NCI-H1417 (cell line): ENCODE measurements around the gene LRBA.

ENCODE experiments used
- DNase-seq, 3 experiments: peaks; one replicate each; lab custom pipeline; 2025; lab: John Stamatoyannopoulos, UW

LRBA gene

DNA sequence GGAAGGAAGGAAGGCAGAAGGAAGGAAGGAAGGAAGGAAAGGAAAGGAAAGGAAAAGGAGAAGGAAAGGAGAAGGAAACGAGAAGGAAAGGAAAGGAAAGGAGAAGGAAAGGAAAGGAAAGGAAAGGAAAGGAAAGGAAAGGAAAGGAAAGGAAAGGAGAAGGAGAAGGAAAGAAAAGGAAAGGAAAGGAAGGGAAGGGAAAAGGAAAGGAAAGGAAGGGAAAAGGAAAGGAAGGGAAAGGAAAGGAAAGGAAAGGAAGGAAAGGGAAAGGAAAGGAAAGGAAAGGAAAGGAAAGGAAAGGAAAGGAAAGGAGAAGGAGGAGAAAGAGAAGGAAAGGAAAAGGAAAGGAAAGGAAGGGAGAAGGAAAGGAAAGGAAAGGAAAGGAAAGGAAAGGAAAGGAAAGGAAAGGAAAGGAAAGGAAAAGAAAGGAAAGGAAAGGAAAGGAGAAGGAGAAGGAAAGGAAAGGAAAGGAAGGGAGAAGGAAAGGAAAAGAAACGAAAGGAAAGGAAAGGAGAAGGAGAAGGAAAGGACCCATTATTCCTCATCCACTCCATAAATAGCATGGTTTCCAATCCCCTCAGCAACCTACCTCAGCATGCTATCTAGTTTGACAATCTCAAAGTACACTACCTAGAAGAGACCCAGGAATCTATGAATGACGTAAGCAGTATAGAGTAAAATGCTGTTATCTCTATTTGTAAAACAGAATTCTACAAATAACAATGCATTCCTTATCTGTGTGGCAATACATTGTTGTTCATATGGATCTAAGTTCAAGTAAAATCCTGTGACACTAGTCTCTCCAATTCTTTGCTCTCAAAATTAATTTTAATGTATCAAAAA is 209.7 kb downstream of the LRBA start:
- no peak for DNase-seq

DNA sequence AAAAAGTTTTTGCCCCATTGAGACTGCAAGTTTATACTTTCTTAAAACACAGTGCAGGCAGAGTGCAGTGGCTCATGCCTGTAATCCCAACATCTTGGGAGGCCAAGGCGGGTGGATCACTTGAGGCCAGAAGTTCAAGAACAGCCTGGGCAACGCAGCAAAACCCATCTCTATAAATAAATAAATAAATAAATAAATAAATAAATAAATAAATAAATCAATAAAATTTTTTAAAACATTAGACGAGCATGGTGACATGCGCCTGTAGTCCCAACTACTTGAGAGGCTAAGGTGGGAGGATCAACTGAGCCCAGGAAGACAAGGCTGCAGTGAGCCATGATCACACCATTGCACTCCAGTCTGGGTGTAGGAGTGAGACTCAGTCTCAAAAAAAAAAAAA is 213.3 kb downstream of the LRBA start:
- DNase-seq, result no peak

DNA sequence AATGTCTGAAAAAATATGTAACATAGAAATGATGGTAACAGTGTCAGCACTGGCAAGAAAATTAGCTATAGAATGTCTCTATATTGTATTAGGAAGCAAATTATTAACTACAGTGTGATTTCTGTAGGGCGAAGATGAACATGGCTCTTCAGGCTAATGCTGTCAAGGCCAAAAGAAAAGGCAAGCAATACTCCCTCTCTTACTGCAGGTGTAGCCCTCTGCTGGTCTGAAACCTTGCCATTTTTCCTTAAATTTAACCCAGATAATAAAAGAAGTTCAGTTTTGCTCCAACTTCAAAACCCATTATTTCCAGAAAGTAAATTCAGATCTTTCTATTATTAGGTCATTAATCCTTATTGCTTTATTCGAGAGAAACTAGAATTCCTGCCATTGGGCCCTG is 215.9 kb downstream of the LRBA start:
- no peak for DNase-seq

DNA sequence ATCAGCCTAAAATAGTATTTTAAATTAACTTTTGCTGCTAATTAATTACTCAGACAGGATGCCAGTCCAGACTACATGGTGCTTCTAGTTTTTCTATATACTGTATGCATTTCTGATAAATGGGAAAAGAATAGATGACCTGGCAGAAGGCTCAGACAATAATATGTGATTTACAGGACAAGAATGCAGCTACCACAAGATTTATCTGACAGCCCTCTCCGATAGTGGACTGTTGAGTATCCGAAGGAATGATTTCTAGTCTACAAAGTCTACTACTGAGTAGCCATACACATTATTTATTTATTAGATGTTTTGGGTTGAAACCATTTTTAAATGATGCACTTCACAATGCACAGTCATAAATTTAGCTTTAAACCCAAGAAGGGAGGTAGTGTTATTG is 220.4 kb downstream of the LRBA start:
- no peak for DNase-seq

DNA sequence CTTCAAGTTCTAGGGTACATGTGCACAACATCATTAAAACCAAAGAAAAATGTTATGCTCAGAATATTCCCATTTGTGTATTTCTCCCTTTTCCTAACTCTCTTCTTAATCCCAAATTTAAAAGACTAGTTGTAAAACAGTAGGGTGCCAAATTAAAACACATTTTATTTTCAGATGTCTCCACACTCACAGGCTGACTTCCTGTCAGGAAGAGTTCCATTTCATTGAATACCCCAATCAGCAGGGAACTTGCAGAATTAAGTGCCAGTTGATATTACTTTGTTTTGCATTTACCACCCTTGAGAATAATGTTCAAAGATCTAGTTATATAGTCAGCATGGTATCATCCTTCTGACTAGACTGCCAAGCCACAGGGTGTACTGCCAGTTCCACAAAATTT is 225.2 kb downstream of the LRBA start:
- DNase-seq, result peak in 1 of 3 experiments; percentile 39

DNA sequence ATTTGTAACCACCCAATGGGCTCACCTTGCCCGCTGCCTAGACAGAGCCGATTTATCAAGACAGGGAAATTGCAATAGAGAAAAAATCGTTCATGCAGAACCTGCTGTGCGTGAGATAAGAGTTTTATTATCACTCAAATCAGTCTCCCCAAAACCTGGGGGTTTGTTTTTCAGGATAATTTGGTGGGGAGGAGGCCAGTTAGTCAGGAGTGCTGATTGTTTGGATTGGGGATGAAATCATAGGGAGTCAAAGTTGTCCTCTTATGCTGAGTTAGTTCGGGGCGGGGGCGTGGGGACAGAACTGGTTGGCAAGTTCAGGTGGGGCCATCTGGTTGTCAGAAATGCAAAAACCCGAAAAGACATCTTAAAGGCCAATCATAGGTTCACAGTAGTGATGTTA is 230.1 kb downstream of the LRBA start:
- no peak for DNase-seq

DNA sequence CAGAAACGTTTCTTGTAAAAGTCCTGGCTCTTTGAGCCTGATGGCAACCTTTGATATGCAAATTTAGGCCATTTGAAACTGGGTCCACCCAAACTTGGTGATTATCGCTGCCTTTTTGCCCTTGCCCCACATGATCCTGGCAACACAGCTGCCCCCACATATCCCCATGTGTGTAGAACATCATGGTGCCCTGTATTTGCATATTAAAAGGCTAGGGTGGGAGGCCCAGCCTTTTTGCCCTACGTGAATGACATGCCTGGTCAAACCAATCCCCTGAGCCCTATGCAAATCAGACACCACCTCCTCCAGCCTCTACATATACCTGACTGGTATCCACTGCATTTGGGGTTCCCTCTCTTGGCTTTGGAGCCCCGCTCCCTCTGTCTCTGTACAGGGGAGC is 230.8 kb downstream of the LRBA start:
- no peak for DNase-seq

DNA sequence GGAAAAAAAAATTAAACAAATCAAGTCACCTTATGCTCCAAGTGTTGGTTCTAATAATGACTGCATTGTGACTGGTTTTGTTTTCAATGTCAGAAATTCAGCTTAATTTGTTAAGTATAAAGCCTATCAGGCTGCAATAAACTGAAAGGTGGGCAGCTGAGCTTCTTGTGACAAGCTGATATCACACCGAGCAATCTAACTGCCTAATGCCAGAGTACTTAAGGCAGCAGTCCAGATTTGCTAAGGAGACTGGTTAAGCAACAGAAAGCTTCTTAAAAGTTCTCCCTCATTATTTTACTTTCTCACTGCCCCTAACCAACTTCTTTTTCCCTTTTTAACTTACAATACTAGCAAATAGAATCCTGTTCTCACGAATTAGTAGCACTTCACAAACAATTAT is 232.2 kb downstream of the LRBA start:
- DNase-seq, result no peak

DNA sequence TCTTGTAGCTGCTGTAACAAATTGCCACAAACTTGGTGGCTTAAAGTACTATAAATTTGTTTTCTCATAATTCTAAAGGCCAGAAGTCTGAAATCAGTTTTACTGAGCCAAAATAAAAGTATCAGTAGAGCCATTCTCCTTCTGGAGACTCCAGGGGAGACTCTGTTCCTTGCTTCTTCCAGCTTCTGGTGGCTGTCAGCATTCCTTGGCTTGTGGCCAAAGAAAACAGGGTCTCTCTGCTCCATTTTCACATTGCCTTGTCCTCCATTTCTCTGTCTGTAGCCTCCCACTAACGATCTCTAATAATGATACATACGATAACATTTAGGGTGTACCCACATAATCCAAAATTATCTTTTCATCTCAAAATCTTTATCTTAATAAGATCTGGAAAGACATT is 232.8 kb downstream of the LRBA start:
- peak in 1 of 3 experiments; percentile 24 for DNase-seq

DNA sequence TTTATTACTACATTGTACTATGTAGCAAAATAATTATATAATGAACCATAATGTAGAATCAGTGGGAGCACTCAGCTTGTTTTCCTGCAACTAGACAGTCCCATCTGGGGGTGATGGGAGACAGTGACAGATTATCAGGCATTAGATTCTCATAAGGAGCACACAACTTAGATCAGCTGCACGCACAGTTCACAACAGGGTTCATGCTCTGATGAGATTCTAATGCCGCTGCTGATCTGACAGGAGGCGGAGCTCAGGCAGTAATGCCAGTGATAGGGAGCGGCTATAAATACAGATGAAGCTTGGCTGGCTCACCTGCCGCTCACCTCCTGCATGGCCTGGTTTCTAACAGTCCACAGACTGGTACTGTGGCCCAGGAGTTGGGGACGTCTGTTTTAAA is 233.9 kb downstream of the LRBA start:
- peak in 1 of 3 experiments; percentile 3 for DNase-seq

DNA sequence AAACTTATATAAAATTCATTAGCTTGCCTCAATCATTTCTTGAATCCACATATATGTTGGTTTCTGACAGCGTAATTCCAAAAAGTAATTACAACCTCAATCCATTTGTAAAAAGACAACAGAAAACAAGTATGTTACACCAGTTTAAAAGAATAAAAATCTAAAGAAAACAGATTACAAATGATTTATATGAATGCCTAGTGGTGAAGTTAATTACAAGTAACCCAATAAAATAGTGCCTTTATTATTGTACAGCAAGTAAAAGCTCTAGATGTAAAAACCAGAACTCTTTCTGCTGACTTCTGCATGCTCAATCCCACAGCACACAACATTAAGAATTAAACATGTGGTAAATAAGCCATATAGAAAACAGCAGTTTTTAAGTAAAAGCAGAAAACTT is 235.4 kb downstream of the LRBA start:
- DNase-seq, result no peak

DNA sequence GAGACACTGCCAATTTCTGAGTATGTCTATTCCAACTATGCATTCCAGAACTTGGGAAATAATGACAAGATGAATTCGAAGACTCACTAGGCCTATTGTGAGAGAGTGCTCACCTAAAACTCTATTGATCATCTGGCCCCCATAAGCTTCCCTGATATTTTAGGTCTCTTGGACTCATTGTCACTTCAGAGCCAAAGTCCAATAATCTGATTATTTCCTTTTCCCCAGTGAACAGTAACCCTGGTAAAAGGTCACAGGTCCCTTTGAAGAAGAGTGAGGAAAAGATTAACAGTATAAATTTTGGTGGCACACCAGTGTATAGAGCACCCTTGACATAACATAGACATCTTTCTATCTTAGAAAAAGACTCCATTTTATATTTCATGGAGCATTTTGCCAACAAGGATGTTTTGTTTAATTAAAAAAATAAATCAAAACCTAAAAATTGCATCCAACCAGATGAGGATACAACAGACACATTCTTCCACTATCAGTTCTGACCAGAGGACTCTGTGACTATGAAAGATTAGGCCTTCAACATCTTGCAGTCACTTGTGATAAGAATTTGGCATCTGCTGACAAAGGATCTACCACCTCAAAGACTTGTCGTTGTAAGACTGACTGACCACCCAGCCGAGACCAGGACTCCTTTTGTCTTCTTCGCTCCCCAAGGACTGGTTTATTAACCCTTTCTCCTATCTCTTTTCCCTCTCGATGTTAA is 241.2 kb downstream of the LRBA start:
- DNase-seq, result no peak

DNA sequence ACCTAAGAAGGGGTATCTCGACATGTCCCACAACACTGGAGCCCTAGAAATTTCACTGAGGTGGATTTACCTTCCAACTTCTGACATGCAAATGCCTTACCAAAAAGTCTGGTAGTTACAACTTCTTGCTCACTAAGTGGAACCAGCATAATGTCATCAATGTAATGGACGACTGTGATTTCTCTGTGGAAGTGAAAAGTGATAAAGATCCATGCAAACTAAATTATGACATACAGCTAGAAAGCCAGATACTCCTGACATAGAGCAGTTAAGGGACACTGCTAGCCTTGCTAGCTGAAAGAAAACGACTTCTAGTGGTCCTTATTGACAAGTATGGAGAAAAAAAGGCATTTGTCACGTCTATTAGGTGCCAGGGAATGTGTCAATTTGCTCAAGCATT is 242.1 kb downstream of the LRBA start:
- DNase-seq, result no peak

DNA sequence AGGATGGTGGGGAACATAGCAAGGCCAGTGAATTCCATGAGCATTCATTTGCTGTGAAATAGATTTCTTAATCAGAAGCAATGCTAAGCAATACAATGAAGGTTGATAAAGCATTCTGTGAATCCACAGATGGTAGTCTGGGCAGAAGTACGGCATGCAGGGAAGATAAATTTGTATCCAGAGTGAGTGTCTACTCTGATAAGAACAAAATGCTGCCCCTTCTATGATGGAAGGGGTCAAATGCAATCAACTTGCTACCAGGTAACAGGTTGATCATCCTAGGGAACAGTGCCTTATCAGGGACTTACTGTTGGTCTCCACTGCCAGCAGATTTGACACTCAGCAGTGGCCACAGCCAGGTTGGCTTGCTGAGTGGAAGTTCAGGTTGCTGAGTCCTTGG is 243.7 kb downstream of the LRBA start:
- no peak for DNase-seq

DNA sequence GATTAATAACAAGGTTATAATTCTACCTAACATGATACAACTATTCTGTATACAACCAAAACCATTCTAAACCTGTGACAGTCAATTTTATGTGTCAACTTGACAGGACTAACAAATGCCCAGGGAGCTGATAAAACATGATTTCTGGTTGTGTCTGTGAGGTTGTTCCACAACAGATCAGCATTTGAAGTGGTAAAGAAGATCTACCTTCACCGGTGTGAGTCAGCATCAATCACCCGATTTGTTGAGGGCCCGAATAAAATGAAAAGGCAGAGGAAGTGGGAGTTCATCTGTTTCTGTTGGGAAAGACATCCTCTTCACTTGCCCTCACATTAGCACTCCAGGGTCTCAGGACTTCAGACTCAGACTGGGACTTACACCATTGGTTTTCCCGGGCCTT is 245.2 kb downstream of the LRBA start:
- DNase-seq, result no peak

DNA sequence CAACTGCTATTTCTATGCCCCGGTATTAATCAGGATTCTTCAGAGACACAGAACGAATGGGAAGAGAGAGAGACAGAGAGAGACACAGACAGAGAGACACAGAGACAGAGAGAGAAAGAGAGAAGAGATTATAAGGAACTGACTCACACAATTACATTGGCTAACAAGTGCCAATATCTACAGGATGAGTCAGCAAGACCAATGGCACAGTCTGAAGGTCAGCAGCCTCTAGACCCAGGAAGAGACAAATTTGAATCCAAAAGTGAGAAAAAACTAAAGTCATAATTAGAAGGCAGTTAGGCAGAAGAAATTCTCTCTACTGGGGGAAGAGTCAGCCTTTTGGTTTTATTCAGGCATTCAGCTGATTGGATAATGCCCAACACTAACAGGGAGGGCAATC is 245.8 kb downstream of the LRBA start:
- DNase-seq, result no peak

DNA sequence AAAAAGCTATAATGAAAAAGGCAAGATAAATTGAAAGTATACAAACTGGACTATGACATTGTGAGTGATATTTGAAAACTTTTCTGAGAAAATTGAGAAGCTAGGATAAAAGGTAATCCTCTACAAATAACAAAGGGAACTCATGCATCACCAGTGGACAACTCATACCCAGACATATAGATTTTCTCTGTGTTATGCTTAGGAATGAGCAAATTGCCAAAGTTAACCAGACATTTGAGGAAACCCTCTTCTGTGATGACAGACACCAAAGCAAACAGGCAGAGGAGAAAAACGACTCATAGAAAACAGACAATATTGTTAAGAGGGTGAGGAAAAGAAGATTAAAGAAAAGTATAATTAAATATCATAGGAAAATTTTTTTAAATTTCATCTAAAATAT is 246.6 kb downstream of the LRBA start:
- no peak for DNase-seq

DNA sequence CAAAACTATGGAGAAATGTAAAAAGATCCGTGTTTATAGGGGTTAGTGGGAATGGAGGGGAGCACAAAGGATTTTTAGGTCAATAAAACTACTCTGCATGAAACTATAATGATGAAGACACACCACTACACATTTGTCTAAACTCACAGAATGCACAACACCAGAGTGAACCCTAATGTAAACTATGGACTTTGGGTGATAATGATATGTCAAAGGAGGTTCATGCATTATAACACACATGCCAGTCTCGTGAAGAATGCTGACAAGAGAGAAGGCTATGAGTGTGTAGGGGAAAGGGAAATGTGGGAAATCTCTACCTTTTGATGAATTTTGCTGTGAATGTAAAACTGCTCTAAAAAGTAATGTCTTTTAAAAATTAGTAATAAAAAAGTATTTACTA is 249.9 kb downstream of the LRBA start:
- no peak for DNase-seq

DNA sequence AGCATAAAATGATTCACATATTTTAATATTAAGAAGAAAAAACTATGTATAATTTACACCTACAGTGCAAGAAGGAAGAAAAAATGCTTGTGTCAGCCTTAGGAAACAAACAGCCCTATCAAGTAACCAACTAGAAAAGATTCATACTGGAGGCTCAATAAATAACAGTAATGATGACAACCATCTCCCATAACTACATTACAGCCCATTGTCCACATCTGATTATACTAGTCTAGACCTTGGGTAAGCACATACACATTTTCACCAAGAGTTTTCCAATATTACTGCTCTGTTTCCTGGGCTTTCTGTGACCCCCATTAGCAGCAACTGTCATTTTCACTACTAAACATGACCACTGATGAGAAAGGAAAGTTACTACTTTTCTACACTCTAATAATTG is 263.4 kb downstream of the LRBA start:
- peak in 1 of 3 experiments; percentile 42 for DNase-seq

DNA sequence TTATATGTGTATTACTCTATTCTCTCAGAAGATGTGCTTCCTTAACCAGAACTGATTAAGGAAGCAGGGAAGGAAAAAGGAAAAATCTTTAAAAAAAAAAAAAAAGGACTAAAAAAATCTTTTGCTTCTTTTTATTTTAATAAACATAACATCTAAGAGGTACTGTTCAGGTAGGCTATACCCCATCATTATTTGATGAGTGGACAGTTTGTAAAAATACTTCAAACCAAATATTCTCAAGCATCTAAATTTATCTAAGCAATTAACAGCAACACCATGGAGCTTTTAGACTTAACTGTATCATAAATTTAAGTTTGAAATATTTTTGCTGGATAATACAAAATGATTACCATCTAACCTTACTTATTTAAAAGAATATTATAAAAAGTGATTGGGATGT is 264.3 kb downstream of the LRBA start:
- no peak for DNase-seq

DNA sequence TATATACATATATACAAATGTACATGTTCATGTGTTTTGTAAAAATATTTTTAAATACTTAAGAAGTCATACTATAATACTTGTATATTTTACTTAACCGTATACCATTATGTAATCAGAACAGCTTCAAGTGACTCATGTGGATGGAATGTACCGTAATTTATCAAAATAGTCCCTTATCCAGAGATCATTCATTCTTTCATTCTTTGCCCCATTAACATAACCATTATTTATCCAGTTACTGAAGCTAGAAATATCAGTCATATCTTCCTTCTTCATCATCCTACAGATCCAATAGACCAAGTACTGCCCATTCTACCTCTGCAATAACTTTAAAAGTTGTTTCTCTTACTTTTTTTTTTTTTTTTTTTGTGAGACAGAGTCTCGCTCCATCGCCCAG is 268.9 kb downstream of the LRBA start:
- DNase-seq, result no peak

DNA sequence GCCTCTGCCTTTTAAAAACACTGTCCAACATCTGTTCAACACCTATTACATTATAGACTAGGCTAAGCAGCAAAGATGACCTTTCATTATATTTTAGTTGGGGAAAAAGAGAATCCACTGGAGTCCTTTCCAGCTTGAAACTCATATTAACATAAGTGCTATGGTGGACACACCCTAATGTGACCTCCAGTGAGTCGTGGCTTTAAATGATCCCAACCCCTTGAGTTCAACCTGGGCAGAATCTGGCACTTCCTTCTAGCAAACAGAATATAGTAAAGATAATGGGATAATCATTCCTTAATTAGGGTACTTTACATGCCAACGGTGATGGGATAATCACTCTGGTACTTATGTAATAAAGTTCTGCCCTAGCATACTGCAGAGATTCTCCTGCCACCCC is 270.5 kb downstream of the LRBA start:
- DNase-seq, result peak in 1 of 3 experiments; percentile 7

DNA sequence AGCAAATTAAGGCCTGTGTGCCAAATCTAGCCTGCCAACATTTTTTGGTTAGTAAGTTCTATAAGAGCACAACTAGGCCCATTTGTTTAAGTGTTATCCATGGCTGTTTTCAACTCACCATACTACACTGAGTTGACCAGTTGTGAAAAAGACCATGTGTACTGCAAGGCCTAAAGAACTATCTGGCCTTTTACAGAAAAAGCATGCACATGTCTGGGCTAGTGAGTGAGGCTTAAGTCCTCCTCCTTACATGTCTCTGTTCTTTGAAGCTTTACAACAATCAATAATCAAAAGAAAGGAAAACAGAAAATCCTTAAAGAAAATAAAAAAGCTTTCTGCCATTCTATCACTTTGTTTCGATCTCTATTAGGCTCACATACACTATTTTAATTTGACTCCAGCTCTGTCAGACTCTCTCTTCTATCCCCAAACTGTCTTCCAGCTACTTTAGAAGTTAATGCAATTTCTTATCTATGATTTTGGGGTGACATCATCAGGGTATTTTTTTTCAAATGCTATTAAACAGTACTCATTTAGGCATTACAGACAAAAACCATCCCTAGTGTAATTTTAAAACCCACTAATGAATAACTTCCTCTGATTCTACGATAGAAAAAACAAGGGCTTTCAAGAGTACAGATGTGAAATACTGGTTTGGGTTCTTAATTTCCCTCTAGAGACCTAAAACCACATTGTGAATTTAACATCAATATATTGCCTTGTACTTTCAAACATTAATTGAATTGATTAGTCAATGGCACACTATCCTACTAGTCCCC is 271.3 kb downstream of the LRBA start:
- no peak for DNase-seq
